Prostate gland (tissue), 2 donors: Measurements from ENCODE around the gene FKBP1B. TPM values are rescaled to one million over a fixed set of nuclear protein-coding genes. Genes with fewer than 3 reads are reported as not detected.

ENCODE experiments used
- DNase-seq: peaks from one replicate; pipeline ENCODE4 v3.0.0-alpha.2; 2019; ENCODE audit warnings: low spot score
- H3K27ac ChIP-seq, 2 donors: fragments of 200-600 bp; sonication (generic); 2 replicates each; pipeline ENCODE4 v1.5.1; 2017 to 2019
- H3K27me3 ChIP-seq: fragments of 200-600 bp; sonication (generic); replicated peaks from 2 replicates; pipeline ENCODE4 v1.5.1; 2019; ENCODE audit not compliant: insufficient read depth
- H3K36me3 ChIP-seq, 2 donors: fragments of 200-600 bp; sonication (generic); 1 replicate in 1 of 2; 2 replicates in 1 of 2; pipeline versions ENCODE4 v1.5.1 to v1.8.1; 2017 to 2019
- H3K4me1 ChIP-seq: fragments of 200-600 bp; sonication (generic); replicated peaks from 2 replicates; pipeline ENCODE4 v1.5.1; 2019
- H3K4me3 ChIP-seq, 2 donors: fragments of 200-600 bp; sonication (generic); 2 replicates each; pipeline ENCODE4 v1.5.1; 2017 to 2019
- H3K9me3 ChIP-seq: fragments of 200-600 bp; sonication (generic); 2 replicates; pipeline ENCODE4 v1.5.1; 2017
- POLR2A ChIP-seq: fragments of 450-650 bp; IDR thresholded peaks from one replicate; pipeline ENCODE4 v1.6.1; 2016; ENCODE audit warnings: antibody characterized with exemption, mild to moderate bottlenecking
- POLR2AphosphoS5 ChIP-seq: sonication (generic); formaldehyde crosslinking; IDR thresholded peaks from one replicate; pipeline ENCODE4 v1.6.1; 2017; ENCODE audit warnings: antibody characterized with exemption
- WGBS: methylation state at CpG from one replicate; pipeline ENCODE4 v1.1.5; 2018; 5-methylcytosine and 5-hydroxymethylcytosine counted together
- intact Hi-C: fragments of 100-400 bp; cut with DNase I; formaldehyde crosslinking; loops from one replicate; pipeline ENCODE4 v1.14.2; 2022
- total RNA-seq, 2 donors: library from RNA; depleted of rRNA; stranded (reverse); fragments of >200 nt; gene quantifications; one replicate each; pipeline ENCODE4 v1.1.0, GENCODE V29; 2016
- TF ChIP-seq, protein P1 (sequence below), 4 experiments: fragments of 200-600 bp in 2 of 4; fragments of 450-650 bp in 2 of 4; sonication (generic) in 2 of 4; IDR thresholded peaks; 1 replicate in 3 of 4; 2 replicates in 1 of 4; pipeline ENCODE4 v1.5.1; 2016 to 2019; ENCODE audit warnings: antibody characterized with exemption in 4 of 4, mild to moderate bottlenecking in 2 of 4, moderate library complexity in 2 of 4

Gene FKBP1B
- total RNA-seq, 2 donors from 2014 or later = 8.5 to 8.6 TPM

DNA sequence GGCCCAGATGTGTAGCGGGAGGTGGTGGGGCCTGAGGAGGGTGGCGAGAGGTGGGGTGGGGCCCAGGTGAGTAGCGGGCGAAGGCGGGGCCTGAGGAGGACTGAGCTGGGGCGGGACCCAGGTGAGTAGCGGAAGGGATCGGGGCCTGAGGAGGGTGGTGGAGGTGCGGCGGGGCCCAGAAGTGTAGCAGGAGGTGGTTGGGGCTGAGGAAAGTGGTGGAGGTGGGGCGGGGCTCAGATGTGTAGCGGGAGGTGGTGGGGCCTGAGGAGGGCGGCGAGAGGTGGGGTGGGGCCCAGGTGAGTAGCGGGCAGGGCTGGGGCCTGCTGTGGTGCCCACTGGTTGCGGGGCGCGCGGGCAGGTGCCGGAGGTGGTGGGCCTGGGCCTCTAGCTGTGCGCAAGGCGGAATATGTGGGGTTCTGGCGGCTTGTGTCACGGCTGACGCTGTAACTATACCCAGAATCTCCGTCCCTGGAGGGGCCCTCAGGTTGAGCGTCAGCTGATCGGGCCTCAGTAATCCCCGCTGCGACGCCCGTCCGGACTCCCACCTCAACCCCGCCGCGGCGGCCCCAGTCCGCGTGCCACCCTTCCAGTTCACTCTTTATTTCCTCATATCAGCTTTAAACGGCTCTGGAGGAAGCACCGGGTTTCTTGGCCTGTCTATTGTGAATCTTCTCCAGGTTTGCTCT is 27.5 kb downstream of the FKBP1B start:
- no peaks in the 10 kb centered on the region for H3K4me1 ChIP-seq
- H3K9me3 ChIP-seq = no peaks in the 10 kb centered on the region
- no peak for DNase-seq
- peak overlapping the region; percentile 53 to 55 for H3K4me3 ChIP-seq
- no peaks in the 10 kb centered on the region for H3K27me3 ChIP-seq
- H3K36me3 ChIP-seq = no peaks in the 10 kb centered on the region
- H3K27ac ChIP-seq = peak overlapping the region; percentile 98
- under 1% methylated on average over 37 of the region's 41 CpGs for WGBS
- TF ChIP-seq POLR2AphosphoS5 = peak; percentile 5
- peak; percentile 74 for TF ChIP-seq POLR2A
- TF ChIP-seq, protein P1, sequence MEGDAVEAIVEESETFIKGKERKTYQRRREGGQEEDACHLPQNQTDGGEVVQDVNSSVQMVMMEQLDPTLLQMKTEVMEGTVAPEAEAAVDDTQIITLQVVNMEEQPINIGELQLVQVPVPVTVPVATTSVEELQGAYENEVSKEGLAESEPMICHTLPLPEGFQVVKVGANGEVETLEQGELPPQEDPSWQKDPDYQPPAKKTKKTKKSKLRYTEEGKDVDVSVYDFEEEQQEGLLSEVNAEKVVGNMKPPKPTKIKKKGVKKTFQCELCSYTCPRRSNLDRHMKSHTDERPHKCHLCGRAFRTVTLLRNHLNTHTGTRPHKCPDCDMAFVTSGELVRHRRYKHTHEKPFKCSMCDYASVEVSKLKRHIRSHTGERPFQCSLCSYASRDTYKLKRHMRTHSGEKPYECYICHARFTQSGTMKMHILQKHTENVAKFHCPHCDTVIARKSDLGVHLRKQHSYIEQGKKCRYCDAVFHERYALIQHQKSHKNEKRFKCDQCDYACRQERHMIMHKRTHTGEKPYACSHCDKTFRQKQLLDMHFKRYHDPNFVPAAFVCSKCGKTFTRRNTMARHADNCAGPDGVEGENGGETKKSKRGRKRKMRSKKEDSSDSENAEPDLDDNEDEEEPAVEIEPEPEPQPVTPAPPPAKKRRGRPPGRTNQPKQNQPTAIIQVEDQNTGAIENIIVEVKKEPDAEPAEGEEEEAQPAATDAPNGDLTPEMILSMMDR (IDR thresholded peaks at IDR 0.05) = no peak
- intact Hi-C loops = loop anchor here (2.0 kb wide), 1 partner anchor 150 kb away; the partner anchor contains the start of gene ATAD2B

DNA sequence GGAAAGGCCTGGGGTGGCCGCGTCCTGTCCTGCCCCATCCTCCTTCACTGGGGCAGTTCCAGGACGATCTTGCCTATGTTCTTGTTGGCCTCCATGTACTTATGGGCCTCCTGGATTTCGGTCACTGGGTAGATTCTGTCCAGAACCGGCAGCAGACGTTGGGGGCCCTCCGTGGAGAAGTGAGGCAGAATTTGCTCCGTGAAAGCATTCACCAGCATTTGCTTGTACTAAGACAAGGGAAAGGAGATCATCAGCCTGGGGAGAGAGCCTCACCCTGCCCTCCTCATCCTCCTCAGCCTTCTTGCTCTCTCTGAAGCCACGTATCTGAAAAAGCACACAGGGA is 28.0 kb downstream of the FKBP1B start:
- Histone ChIP-seq H3K27me3 (no peaks in the 10 kb centered on the region), H3K4me3 (peak overlapping the region; percentile 53 to 55), H3K4me1 (no peaks in the 10 kb centered on the region), H3K27ac (peak overlapping the region; percentile 98), H3K9me3 (no peaks in the 10 kb centered on the region), H3K36me3 (no peaks in the 10 kb centered on the region)
- DNase-seq = no peak
- under 1% methylated on average over 9 of the region's 9 CpGs for WGBS
- intact Hi-C loops = loop anchor here (2.0 kb wide), 1 partner anchor 151 kb away; the partner anchor contains the start of gene ATAD2B
- TF ChIP-seq, protein P1 (IDR thresholded peaks at IDR 0.05) = no peak
- TF ChIP-seq POLR2A (no peak), POLR2AphosphoS5 (no peak)

DNA sequence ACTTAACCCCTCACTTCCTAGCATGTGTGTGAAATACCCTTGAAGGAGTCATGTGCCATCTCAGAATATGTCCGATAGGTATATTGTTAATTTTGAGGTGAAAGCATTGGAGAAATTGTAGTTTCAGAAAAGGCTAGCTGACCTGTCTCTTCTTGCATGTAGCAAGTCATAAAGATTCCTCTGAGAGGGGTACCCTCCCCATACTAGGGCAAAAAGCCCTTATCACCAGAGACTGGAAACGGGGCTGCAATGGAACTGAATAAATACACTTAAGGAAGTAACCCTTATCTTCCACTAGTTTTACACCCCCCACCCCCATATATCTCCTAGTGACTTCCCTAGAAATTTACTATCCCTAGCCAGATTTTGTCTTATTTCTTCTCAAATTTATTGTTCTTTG is 28.3 kb downstream of the FKBP1B start:
- intact Hi-C loops = loop anchor here (2.0 kb wide), 1 partner anchor 151 kb away; the partner anchor contains the start of gene ATAD2B
- Histone ChIP-seq H3K27me3 (no peaks in the 10 kb centered on the region), H3K4me1 (no peaks in the 10 kb centered on the region), H3K27ac (peak overlapping the region; percentile 98), H3K36me3 (no peaks in the 10 kb centered on the region), H3K9me3 (no peaks in the 10 kb centered on the region), H3K4me3 (peak overlapping the region; percentile 53 to 55)
- 34% methylated on average over 2 of the region's 2 CpGs for WGBS
- DNase-seq = no peak
- TF ChIP-seq POLR2A (no peak), POLR2AphosphoS5 (no peak)
- TF ChIP-seq, protein P1 (IDR thresholded peaks at IDR 0.05) = no peak

DNA sequence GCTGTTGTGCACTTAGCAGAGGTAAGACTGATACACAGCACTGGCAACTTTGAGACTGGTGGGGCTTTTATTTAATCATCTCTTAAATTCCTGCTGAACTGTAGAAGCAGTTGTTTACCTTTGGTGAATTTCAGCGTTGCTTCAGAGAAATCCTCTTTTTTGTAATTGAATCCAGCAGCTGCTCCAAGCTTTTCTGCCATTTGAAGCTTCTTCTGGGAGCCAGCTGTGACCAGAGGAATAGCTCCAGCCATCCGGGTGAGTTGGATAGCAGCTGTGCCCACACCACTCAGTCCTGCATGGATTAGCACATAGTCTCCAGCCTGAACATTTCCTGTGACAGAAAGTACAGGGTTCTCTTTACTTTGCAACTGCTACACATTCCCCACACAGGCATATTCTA is 31.2 kb downstream of the FKBP1B start:
- no peaks in the 10 kb centered on the region for H3K9me3 ChIP-seq
- no peak overlapping the region for H3K4me3 ChIP-seq
- TF ChIP-seq POLR2A (no peak), POLR2AphosphoS5 (no peak)
- TF ChIP-seq, protein P1 (IDR thresholded peaks at IDR 0.05) = no peak
- no peak overlapping the region for H3K27ac ChIP-seq
- H3K4me1 ChIP-seq = peaks cover 3% of the 10 kb centered on the region
- no peaks in the 10 kb centered on the region for H3K36me3 ChIP-seq
- 49% methylated on average over 2 of the region's 2 CpGs for WGBS
- H3K27me3 ChIP-seq = no peaks in the 10 kb centered on the region
- no peak for DNase-seq
- intact Hi-C loops = loop anchor here (10.0 kb wide), 1 partner anchor 304 kb away; no protein-coding TSS in a partner anchor
